Stimulated activated CD4-positive, alpha-beta T cell treated with anti-CD3 and anti-CD28 coated beads, Interleukin-15, amount 100 ng/mL, for 24 hours (primary cell): ENCODE data around the gene PRKAR1B.
"Not testable (repeated sequence)": the region's sequence is repeated elsewhere in the genome, so short reads cannot be mapped to it uniquely, and the experiment has no call there.

ENCODE experiments used
- DNase-seq: peaks from one replicate; pipeline ENCODE4 v3.0.0-alpha.2; 2020

Gene PRKAR1B

DNA sequence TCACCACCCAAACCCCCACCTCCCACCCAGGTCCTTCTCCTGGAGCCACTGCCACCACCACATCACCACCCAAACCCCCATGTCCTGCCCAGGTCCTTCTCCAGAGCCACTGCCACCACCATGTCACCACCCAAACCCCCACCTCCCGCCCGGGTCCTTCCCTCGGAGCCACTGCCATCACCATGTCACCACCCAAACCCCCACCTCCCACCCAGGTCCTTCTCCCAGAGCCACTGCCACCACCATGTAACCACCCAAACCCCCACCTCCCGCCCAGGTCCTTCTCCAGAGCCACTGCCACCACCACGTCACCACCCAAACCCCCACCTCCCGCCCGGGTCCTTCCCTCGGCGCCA lies 175.5 kb downstream of the PRKAR1B start:
- not testable (repeated sequence) for DNase-seq

GRCh38 chr7:550881-551614 lies 176.0 kb downstream of the PRKAR1B start:
- no peak for DNase-seq

GRCh38 chr7:549891-550625 lies 177.0 kb downstream of the PRKAR1B start:
- no peak for DNase-seq

- no peak for DNase-seq
Measured at GRCh38 chr7:549066-549890, 177.8 kb downstream of the PRKAR1B start.

- no peak for DNase-seq
Measured at GRCh38 chr7:548401-548800, 178.7 kb downstream of the PRKAR1B start.

DNA sequence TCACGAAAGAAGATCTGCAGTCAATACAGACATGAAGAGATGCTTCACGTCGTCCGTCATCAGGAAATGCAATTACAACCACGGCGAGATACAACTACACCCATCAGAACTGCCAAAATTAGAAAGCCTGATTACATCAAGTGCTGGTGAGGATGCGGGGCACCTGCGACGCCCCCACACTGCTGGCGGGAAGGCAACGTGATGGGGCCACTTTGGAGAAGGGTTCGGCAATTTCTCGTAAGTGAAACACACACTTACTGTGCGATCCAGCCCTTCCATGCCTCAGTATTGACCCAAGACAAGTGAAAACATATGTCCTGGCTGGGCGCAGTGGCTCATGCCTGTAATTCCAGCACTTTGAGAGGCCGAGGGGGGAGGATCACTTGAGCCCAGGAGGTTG lies 181.6 kb downstream of the PRKAR1B start:
- no peak for DNase-seq

GRCh38 chr7:544338-545221 lies 182.5 kb downstream of the PRKAR1B start:
- no peak for DNase-seq

DNA sequence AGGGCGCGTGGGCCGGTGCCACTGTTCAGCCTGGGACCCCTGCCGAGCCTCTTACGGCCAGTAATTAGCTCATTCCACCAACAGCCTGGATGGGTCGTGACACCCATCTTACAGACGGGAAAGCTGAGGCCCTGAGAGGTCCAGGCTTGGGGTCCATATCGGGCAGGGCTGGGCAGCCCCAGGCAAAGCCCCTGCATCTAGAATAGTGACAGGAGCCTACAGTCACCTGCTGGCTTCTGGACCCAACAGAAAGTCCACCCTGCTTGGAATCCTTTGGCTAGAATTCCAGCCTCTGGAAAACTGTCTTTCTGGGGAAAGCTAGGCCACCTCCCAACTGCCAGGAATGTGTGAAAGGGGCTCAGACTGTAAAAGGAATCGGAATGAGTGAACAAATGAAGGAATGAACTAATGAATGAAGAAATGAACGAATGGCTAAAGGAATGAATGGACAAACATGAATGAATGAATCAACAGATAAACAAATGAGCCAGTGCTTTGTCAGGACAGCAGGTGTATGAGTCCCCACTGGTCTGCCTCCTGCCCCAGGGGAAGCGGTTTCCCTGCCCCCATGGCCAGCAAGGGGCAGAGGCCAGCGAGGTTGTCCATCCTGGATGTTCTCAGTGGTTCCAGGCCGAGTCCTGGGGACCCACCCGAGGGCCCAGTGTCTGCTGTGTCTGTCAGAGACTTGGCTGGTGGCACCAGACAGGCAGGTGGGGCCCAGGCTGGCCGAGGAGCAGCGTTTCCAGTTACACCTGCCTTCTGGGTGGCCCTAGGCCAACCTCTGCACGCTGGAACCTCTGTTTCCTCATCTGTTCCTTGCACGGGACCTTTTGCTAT lies 183.4 kb downstream of the PRKAR1B start:
- DNase-seq: no peak

- peak; percentile 29 for DNase-seq
Measured at GRCh38 chr7:542713-543500, 184.2 kb downstream of the PRKAR1B start.

- DNase-seq: no peak
Measured at GRCh38 chr7:542131-542712, 184.9 kb downstream of the PRKAR1B start.

DNA sequence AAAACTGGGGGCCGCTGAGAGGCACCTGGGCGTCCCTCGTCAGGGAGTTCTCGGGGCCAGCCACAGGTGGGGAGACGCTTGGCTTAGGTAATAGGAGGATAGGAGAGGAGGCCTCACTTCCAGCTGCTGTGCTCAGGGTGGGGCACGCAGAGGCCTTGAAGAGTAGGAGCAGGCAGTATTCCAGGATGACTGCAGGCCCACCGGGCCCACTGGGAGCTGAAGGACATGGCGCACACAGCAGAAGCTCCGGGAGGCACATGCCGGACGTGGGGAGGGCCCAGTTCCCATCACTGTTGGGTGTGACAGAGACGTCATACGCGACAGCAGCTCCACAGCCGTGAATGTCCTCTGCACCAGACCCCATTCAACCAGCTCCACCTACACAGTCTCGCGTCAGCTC lies 185.4 kb downstream of the PRKAR1B start:
- DNase-seq: no peak

- no peak for DNase-seq
Measured at GRCh38 chr7:540997-541396, 186.1 kb downstream of the PRKAR1B start.

DNA sequence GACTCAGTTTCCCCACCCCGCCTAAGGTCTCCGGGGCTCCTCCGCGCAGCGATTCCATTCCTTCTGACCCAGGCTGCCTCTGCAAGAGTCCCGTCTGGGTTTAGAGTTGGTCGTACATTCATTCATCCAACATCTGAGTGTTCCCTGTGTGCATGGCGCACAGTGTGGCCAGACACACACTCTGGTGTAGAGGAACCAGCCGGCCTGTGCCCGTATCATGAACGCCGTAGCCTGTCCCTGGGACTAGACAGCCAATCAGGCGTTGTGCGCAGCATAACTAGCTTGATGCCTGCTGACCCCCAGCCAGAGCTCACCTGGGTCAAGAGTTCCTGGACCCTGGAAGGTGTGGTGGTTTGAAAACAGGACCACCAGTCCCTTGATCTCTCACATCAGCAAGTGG lies 186.5 kb downstream of the PRKAR1B start:
- DNase-seq: no peak

- DNase-seq: no peak
Measured at GRCh38 chr7:539731-540411, 187.2 kb downstream of the PRKAR1B start.

DNA sequence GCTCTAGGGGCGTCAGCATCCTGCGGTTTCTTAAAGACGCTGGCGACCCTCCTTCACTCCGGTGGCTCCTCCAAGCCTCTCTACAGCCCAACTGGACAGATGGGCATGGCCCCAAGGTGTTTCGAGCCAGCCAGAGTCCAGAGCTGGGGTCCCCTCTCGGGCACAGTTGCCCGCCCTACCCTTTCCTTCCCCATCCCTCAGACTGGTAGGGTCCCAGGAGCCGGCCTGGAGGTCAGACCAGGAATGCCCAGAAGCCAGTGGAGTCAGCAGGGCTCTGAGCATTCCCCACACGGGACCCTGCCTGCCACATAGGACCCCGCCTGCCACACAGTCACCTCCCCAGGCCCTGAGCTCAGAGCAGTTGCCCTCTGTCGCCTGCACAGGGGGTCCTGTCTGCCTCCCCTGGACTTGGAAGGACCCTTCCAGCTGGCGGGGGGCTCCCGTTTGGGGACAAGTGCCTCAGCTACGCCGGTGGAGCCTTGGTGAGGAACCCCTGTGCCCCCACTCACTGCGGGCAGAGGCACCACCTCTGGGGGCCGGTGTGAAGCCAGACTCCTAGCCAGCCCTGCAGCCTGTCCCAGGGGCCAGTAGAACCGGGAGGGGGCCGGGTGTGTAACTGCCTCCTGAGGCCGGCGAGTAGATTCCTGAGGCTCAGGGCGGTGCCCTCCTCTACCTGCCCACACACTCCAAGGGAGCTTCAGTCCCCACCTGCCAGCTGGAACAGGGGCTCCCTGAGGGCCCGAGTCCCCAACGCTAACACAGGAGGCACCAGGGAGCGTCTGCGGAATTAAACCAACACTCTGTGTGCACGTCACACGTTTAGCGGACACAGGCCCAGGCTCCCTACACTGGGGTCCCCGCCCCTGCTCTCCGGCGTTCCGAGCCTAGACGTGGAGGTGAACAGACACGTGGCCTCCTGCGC lies 188.1 kb downstream of the PRKAR1B start:
- DNase-seq: no peak

GRCh38 chr7:537911-538634 lies 189.0 kb downstream of the PRKAR1B start:
- no peak for DNase-seq

DNA sequence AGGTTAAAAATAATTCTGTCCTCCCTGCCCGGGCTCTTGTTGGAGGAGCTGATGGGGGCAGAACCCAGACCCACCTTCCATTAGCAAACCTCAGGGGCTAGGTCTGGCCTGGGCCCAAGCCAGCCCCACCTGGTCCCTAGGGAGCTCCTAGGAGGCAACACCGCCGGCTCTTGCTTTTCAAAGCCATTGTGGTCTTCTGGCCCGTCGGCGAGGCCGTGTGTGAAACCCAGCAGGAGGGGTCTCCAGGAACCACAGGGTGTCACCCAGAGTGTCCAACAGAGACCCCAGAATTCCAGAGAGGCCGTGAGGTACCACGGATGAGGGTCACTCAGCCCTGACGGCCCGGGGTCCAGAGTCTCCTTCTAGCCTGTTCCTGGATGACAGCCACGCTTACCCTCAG lies 190.8 kb downstream of the PRKAR1B start:
- DNase-seq: no peak

DNA sequence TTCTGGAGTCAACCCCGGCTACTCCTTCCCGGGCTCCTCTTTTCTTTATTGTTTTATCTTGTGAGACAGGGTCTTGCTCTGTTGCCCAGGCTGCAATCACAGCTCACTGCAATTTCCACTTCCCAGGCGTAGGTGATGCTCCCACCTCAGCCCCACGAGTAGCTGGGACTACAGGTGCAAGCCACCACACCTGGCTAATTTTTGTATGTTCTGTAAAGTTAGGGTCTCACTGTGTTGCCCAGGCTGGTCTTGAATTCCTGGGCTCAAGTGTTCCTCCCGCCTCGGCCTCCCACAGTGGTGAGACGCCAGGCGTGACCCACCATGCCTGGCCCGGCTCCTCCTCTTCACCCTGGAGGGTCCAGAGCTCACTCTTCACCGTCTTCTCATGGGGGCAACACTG lies 192.1 kb downstream of the PRKAR1B start:
- DNase-seq: no peak
